ENCODE results near the gene NSUN4. TPM values are rescaled to one million over a fixed set of nuclear protein-coding genes. Genes with fewer than 3 reads are reported as not detected.
"Not testable (repeated sequence)": the region's sequence is repeated elsewhere in the genome, so short reads cannot be mapped to it uniquely, and the experiment has no call there.

Gene NSUN4
- total and polyA plus RNA-seq, 9 donors = 12.2 to 35.2 (median 17.4) TPM

GRCh38 chr1:46315669-46316403, 24.8 kb upstream of the NSUN4 start:
- H3K9me3 ChIP-seq = peaks cover 0 to 3% of the 10 kb centered on the region in 2 donors
- no peaks in the 10 kb centered on the region for H3K27me3 ChIP-seq
- H3K4me1 ChIP-seq (ENCODE audit: insufficient read depth) = no peaks in the 10 kb centered on the region
- no peak for DNase-seq
- H3K27ac ChIP-seq = no peak overlapping the region
- no peaks in the 10 kb centered on the region for H3K36me3 ChIP-seq
- intact Hi-C loops (cut with DNase I) = no loop called here
- TF ChIP-seq CTCF (IDR thresholded peaks at IDR 0.05) (no peak), EP300 (IDR thresholded peaks at IDR 0.05) (no peak), POLR2A (IDR thresholded peaks at IDR 0.05) (no peak)
- WGBS, 3 donors = 86 to 87% (median 87%) methylated on average over 3 of the region's 3 CpGs
- no peak overlapping the region for H3K4me3 ChIP-seq

- no peak for DNase-seq
- no peaks in the 10 kb centered on the region for H3K4me1 ChIP-seq (ENCODE audit: insufficient read depth)
- WGBS, 3 donors = 85 to 96% (median 88%) methylated on average over 1 of the region's 1 CpG
- peaks cover 0 to 3% of the 10 kb centered on the region in 2 donors for H3K9me3 ChIP-seq
- no peak overlapping the region for H3K27ac ChIP-seq
- TF ChIP-seq EP300 (IDR thresholded peaks at IDR 0.05) = no peak
- intact Hi-C loops (cut with DNase I) = no loop called here
- H3K4me3 ChIP-seq = no peak overlapping the region
- no peaks in the 10 kb centered on the region for H3K36me3 ChIP-seq
- H3K27me3 ChIP-seq = no peaks in the 10 kb centered on the region
Measured at GRCh38 chr1:46317323-46317722, 23.3 kb upstream of the NSUN4 start.

GRCh38 chr1:46319301-46319700, 21.3 kb upstream of the NSUN4 start:
- H3K4me1 ChIP-seq (ENCODE audit: insufficient read depth); DNase-seq; intact Hi-C loops (cut with DNase I); H3K27ac ChIP-seq; H3K36me3 ChIP-seq; H3K27me3 ChIP-seq; H3K4me3 ChIP-seq; H3K9me3 ChIP-seq: not testable (repeated sequence)
- 84 to 92% (median 90%) methylated on average over 6 of the region's 6 CpGs for WGBS, 3 donors

- H3K4me3 ChIP-seq; H3K36me3 ChIP-seq; H3K27me3 ChIP-seq; H3K4me1 ChIP-seq (ENCODE audit: insufficient read depth); DNase-seq; intact Hi-C loops (cut with DNase I); H3K27ac ChIP-seq; H3K9me3 ChIP-seq: not testable (repeated sequence)
- 71 to 76% (median 74%) methylated on average over 13 of the region's 13 CpGs for WGBS, 3 donors
Measured at GRCh38 chr1:46319960-46320914, 20.4 kb upstream of the NSUN4 start.

- H3K4me1 ChIP-seq (ENCODE audit: insufficient read depth); H3K9me3 ChIP-seq; H3K27ac ChIP-seq; H3K36me3 ChIP-seq; intact Hi-C loops (cut with DNase I); H3K27me3 ChIP-seq; H3K4me3 ChIP-seq; DNase-seq: not testable (repeated sequence)
- 87 to 91% (median 89%) methylated on average over 6 of the region's 6 CpGs for WGBS, 3 donors
Measured at GRCh38 chr1:46322191-46322590, 18.4 kb upstream of the NSUN4 start.

GRCh38 chr1:46325285-46326076, 15.1 kb upstream of the NSUN4 start:
- H3K27me3 ChIP-seq; H3K4me3 ChIP-seq; intact Hi-C loops (cut with DNase I); H3K36me3 ChIP-seq; H3K4me1 ChIP-seq (ENCODE audit: insufficient read depth); DNase-seq; H3K9me3 ChIP-seq; H3K27ac ChIP-seq: not testable (repeated sequence)
- 91 to 94% (median 94%) methylated on average over 11 of the region's 11 CpGs for WGBS, 3 donors

GRCh38 chr1:46328182-46328581, 12.4 kb upstream of the NSUN4 start:
- H3K36me3 ChIP-seq; H3K9me3 ChIP-seq; H3K4me1 ChIP-seq (ENCODE audit: insufficient read depth); H3K4me3 ChIP-seq; H3K27ac ChIP-seq; DNase-seq; intact Hi-C loops (cut with DNase I); H3K27me3 ChIP-seq: not testable (repeated sequence)
- 92 to 94% (median 94%) methylated on average over 7 of the region's 7 CpGs for WGBS, 3 donors

- H3K9me3 ChIP-seq; H3K27ac ChIP-seq; H3K4me3 ChIP-seq; intact Hi-C loops (cut with DNase I); H3K36me3 ChIP-seq; H3K27me3 ChIP-seq; H3K4me1 ChIP-seq (ENCODE audit: insufficient read depth); DNase-seq: not testable (repeated sequence)
- WGBS, 3 donors = 65 to 79% (median 73%) methylated on average over 6 to 7 of the region's 7 CpGs
Measured at GRCh38 chr1:46329807-46330206, 10.8 kb upstream of the NSUN4 start.

GRCh38 chr1:46330381-46330780, 10.2 kb upstream of the NSUN4 start:
- intact Hi-C loops (cut with DNase I) = not testable (repeated sequence)

More at GRCh38 chr1:46330381-46330780, 10.2 kb upstream of the NSUN4 start:
- H3K4me3 ChIP-seq; H3K9me3 ChIP-seq; DNase-seq; H3K36me3 ChIP-seq; H3K4me1 ChIP-seq (ENCODE audit: insufficient read depth); H3K27me3 ChIP-seq; H3K27ac ChIP-seq: not testable (repeated sequence)
- WGBS, 3 donors = 52 to 67% (median 62%) methylated on average over 2 of the region's 2 CpGs

All from ovary (tissue), 9 donors.